Neural progenitor cell (in vitro differentiated cells): ENCODE measurements around the gene RNF214. TPM values are rescaled to one million over a fixed set of nuclear protein-coding genes. Genes with fewer than 3 reads are reported as not detected.
"Not testable (repeated sequence)": the region's sequence is repeated elsewhere in the genome, so short reads cannot be mapped to it uniquely, and the experiment has no call there.

Source experiments
- DNase-seq: peaks from one replicate; pipeline ENCODE4 v3.0.0-alpha.2; 2016; ENCODE audit warnings: low spot score
- H2AFZ ChIP-seq: fragments of 200-600 bp; sonication (generic); replicated peaks from 2 replicates; pipeline ENCODE4 v1.6.1; 2016; ENCODE audit warnings: antibody characterized with exemption
- H3F3A ChIP-seq: fragments of 200-600 bp; sonication (generic); 2 replicates; pipeline ENCODE4 v1.6.1; 2016; ENCODE audit warnings: antibody characterized with exemption, low read depth
- H3K27ac ChIP-seq: fragments of 200-600 bp; sonication (generic); 2 replicates; pipeline ENCODE4 v1.5.1; 2016; ENCODE audit warnings: mild to moderate bottlenecking
- H3K27me3 ChIP-seq: fragments of 200-600 bp; sonication (generic); 2 replicates; pipeline ENCODE4 v1.6.1; 2016; ENCODE audit warnings: mild to moderate bottlenecking, moderate library complexity
- H3K36me3 ChIP-seq: fragments of 200-600 bp; sonication (generic); 2 replicates; pipeline ENCODE4 v1.5.1; 2016
- H3K4me1 ChIP-seq: fragments of 200-600 bp; sonication (generic); 2 replicates; pipeline ENCODE4 v1.6.1; 2016; ENCODE audit warnings: mixed run types
- H3K4me2 ChIP-seq: fragments of 200-600 bp; sonication (generic); 2 replicates; pipeline ENCODE4 v1.6.1; 2016
- H3K4me3 ChIP-seq: fragments of 200-600 bp; sonication (generic); 2 replicates; pipeline ENCODE4 v1.5.1; 2016
- H3K79me2 ChIP-seq: fragments of 200-600 bp; sonication (generic); 2 replicates; pipeline ENCODE4 v1.6.1; 2016; ENCODE audit warnings: low read depth
- H3K9ac ChIP-seq: fragments of 200-600 bp; sonication (generic); 2 replicates; pipeline ENCODE4 v1.6.1; 2016
- H3K9me3 ChIP-seq: fragments of 200-600 bp; sonication (generic); 2 replicates; pipeline ENCODE4 v1.5.1; 2016; ENCODE audit warnings: low read depth
- H4K20me1 ChIP-seq: fragments of 200-600 bp; sonication (generic); 2 replicates; pipeline ENCODE4 v1.6.1; 2016; ENCODE audit warnings: low read depth
- H3K27ac Mint-ChIP-seq: 3 replicates; pipeline ENCODE4 v1.8.0; 2021; ENCODE audit warnings: mixed read lengths
- H3K27me3 Mint-ChIP-seq: 2 replicates; pipeline ENCODE4 v1.8.0; 2022; ENCODE audit warnings: low read depth, mild to moderate bottlenecking, inconsistent platforms, moderate library complexity, mixed read lengths; ENCODE audit not compliant: insufficient read depth
- H3K36me3 Mint-ChIP-seq: 3 replicates; pipeline ENCODE4 v1.8.0; 2021; ENCODE audit warnings: mixed read lengths
- H3K4me1 Mint-ChIP-seq: 3 replicates; pipeline ENCODE4 v1.8.0; 2021; ENCODE audit warnings: mixed read lengths
- H3K4me3 Mint-ChIP-seq: 3 replicates; pipeline ENCODE4 v1.8.0; 2021; ENCODE audit warnings: mild to moderate bottlenecking, moderate library complexity, mixed read lengths
- H3K9me3 Mint-ChIP-seq: 3 replicates; pipeline ENCODE4 v1.8.0; 2020; ENCODE audit warnings: mixed read lengths
- EZH2 ChIP-seq: fragments of 200-600 bp; sonication (generic); IDR thresholded peaks from 2 replicates; pipeline ENCODE4 v1.6.1; 2017; ENCODE audit warnings: antibody characterized with exemption, mild to moderate bottlenecking, moderate library complexity
- EZH2phosphoT487 ChIP-seq: fragments of 200-600 bp; sonication (generic); IDR thresholded peaks from 2 replicates; pipeline ENCODE4 v1.6.1; 2017; ENCODE audit warnings: antibody characterized with exemption
- total RNA-seq: library from RNA; depleted of rRNA; stranded (reverse); fragments of >200 nt; gene quantifications from 2 replicates; pipeline ENCODE4 v1.2.3, GENCODE V29; 2015; ENCODE audit warnings: low replicate concordance
- TF ChIP-seq, protein P1 (sequence below): fragments of 200-600 bp; sonication (generic); IDR thresholded peaks from 2 replicates; pipeline ENCODE4 v1.5.1; 2017; ENCODE audit warnings: antibody characterized with exemption, mild to moderate bottlenecking

Gene RNF214
- total RNA-seq, 1 donor from 2014 or later = 43.6 TPM

GRCh38 chr11:117256573-117256972 is 24.1 kb downstream of the RNF214 start:
- no peak overlapping the region for H3K4me3 Mint-ChIP-seq

GRCh38 chr11:117258576-117258975 is 26.1 kb downstream of the RNF214 start:
- no peaks in the 10 kb centered on the region for H3F3A ChIP-seq
- no peaks in the 10 kb centered on the region for H3K9me3 Mint-ChIP-seq
- no peak overlapping the region for H3K4me2 ChIP-seq
- H4K20me1 ChIP-seq = no peaks in the 10 kb centered on the region
- H3K9ac ChIP-seq = no peak overlapping the region
- H3K36me3 Mint-ChIP-seq = peaks cover 24% of the 10 kb centered on the region
- H3K27me3 Mint-ChIP-seq = no peaks in the 10 kb centered on the region
- no peaks in the 10 kb centered on the region for H3K27me3 ChIP-seq
- H3K4me1 ChIP-seq = no peaks in the 10 kb centered on the region
- no peaks in the 10 kb centered on the region for H3K4me1 Mint-ChIP-seq
- no peaks in the 10 kb centered on the region for H3K79me2 ChIP-seq
- TF ChIP-seq EZH2phosphoT487 (no peak), EZH2 (no peak)
- TF ChIP-seq, protein P1, sequence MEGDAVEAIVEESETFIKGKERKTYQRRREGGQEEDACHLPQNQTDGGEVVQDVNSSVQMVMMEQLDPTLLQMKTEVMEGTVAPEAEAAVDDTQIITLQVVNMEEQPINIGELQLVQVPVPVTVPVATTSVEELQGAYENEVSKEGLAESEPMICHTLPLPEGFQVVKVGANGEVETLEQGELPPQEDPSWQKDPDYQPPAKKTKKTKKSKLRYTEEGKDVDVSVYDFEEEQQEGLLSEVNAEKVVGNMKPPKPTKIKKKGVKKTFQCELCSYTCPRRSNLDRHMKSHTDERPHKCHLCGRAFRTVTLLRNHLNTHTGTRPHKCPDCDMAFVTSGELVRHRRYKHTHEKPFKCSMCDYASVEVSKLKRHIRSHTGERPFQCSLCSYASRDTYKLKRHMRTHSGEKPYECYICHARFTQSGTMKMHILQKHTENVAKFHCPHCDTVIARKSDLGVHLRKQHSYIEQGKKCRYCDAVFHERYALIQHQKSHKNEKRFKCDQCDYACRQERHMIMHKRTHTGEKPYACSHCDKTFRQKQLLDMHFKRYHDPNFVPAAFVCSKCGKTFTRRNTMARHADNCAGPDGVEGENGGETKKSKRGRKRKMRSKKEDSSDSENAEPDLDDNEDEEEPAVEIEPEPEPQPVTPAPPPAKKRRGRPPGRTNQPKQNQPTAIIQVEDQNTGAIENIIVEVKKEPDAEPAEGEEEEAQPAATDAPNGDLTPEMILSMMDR = no peak
- no peak overlapping the region for H2AFZ ChIP-seq
- H3K9me3 ChIP-seq = no peaks in the 10 kb centered on the region
- H3K27ac ChIP-seq = no peak overlapping the region
- H3K4me3 Mint-ChIP-seq = no peak overlapping the region
- H3K27ac Mint-ChIP-seq = no peak overlapping the region
- no peak overlapping the region for H3K4me3 ChIP-seq
- DNase-seq = no peak
- no peaks in the 10 kb centered on the region for H3K36me3 ChIP-seq

More at GRCh38 chr11:117256573-117256972, 24.1 kb downstream of the RNF214 start:
- H3K9me3 ChIP-seq = no peaks in the 10 kb centered on the region
- H3K27ac Mint-ChIP-seq = no peak overlapping the region
- H2AFZ ChIP-seq = no peak overlapping the region
- peaks cover 21% of the 10 kb centered on the region for H3K36me3 Mint-ChIP-seq
- H3K4me1 Mint-ChIP-seq = peaks cover under 1% of the 10 kb centered on the region
- H3K79me2 ChIP-seq = no peaks in the 10 kb centered on the region
- no peaks in the 10 kb centered on the region for H3K36me3 ChIP-seq
- TF ChIP-seq EZH2 (no peak), EZH2phosphoT487 (no peak)
- no peaks in the 10 kb centered on the region for H4K20me1 ChIP-seq
- no peaks in the 10 kb centered on the region for H3K9me3 Mint-ChIP-seq
- no peaks in the 10 kb centered on the region for H3K27me3 ChIP-seq
- H3K4me1 ChIP-seq = no peaks in the 10 kb centered on the region
- no peak for DNase-seq
- H3K4me2 ChIP-seq = no peak overlapping the region
- no peak overlapping the region for H3K9ac ChIP-seq
- H3F3A ChIP-seq = no peaks in the 10 kb centered on the region
- H3K4me3 ChIP-seq = no peak overlapping the region
- no peak overlapping the region for H3K27ac ChIP-seq
- H3K27me3 Mint-ChIP-seq = peaks cover under 1% of the 10 kb centered on the region

DNA sequence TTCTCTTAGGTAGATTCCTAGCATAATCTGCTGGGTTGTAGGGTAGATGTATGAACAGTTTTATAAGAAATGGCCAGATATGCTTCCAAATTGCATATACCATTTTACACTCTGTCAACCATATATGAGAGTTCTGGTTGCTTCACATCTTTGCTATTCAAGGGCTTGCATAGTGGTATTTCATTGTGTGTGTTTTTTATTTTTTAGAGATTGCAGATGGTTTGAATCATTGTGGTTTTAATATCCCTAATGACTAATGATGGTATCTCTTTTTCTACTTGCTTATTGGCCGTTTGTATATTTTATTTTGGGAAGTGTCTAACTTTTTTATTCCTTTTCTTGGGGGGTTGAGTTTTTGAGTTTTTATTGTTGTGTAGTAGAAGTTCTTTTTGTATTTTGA is 26.9 kb downstream of the RNF214 start:
- no peak for DNase-seq
- H3K4me1 ChIP-seq = no peaks in the 10 kb centered on the region
- no peaks in the 10 kb centered on the region for H3K27me3 ChIP-seq
- no peak overlapping the region for H3K27ac ChIP-seq
- H3K36me3 ChIP-seq = no peaks in the 10 kb centered on the region
- no peaks in the 10 kb centered on the region for H3K79me2 ChIP-seq
- TF ChIP-seq EZH2phosphoT487 = no peak
- TF ChIP-seq, protein P1 = no peak
- no peak for TF ChIP-seq EZH2
- H3K9me3 Mint-ChIP-seq = no peaks in the 10 kb centered on the region
- H3K4me3 Mint-ChIP-seq = no peak overlapping the region
- peaks cover 23% of the 10 kb centered on the region for H3K36me3 Mint-ChIP-seq
- H3K4me1 Mint-ChIP-seq = no peaks in the 10 kb centered on the region
- H3K27me3 Mint-ChIP-seq = no peaks in the 10 kb centered on the region
- H3K4me3 ChIP-seq = no peak overlapping the region
- H4K20me1 ChIP-seq = no peaks in the 10 kb centered on the region
- no peak overlapping the region for H3K9ac ChIP-seq
- no peak overlapping the region for H3K4me2 ChIP-seq
- H2AFZ ChIP-seq = no peak overlapping the region
- H3F3A ChIP-seq = no peaks in the 10 kb centered on the region
- no peak overlapping the region for H3K27ac Mint-ChIP-seq
- H3K9me3 ChIP-seq = no peaks in the 10 kb centered on the region

DNA sequence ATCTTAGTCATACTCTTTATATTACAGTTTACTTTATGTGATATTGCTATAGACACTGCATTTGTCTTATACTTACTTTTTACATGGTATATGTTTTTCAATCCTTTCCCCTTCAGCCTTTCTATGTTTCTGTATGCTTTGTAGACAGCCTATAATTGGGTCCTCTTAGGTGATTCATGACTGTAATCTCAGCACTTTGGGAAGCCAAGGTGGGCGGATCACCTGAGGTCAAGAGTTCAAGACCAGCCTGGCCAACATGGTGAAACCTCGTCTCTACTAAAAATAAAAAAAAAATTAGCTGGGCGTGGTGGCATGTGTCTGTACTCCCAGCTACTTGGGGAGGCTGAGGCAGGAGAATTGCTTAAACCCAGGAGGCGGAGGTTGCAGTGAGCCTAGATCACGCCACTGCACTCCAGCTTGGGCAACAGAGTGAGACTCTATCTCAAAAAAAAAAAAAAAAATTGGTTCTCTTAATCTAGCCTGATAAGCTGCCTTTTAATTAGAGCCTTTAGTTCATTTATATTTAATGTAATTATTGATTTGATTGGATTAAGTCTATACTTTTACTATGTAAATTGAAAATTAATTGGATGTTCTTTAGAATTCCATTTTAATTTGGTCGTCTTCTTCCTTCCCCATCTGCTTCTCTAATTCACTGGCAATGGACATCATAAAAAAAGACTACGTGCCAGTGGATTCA is 32.3 kb downstream of the RNF214 start:
- not testable (repeated sequence) for H3K4me3 Mint-ChIP-seq, H3K36me3 ChIP-seq, H3K4me1 ChIP-seq, H3K9ac ChIP-seq, DNase-seq, H3K9me3 Mint-ChIP-seq, H3K79me2 ChIP-seq, H3K27me3 ChIP-seq, H3K27ac ChIP-seq, H3K27ac Mint-ChIP-seq, H4K20me1 ChIP-seq, H2AFZ ChIP-seq, H3K4me2 ChIP-seq, H3K4me1 Mint-ChIP-seq, H3K27me3 Mint-ChIP-seq, H3K4me3 ChIP-seq, H3F3A ChIP-seq, H3K9me3 ChIP-seq
- H3K36me3 Mint-ChIP-seq = peaks cover 29% of the 10 kb centered on the region
